HEK293 (cell line): ENCODE measurements around the gene RELB.

ENCODE experiments used
- CTCF ChIA-PET: fragments of 350-600 bp; formaldehyde crosslinking; extraction: SDS; loops from one replicate; lab custom pipeline; 2021; ENCODE audit warnings: antibody characterized with exemption; lab: Yijun Ruan, JAX
- POLR2A ChIA-PET: fragments of 300-600 bp; formaldehyde crosslinking; extraction: SDS; loops from one replicate; lab custom pipeline; 2020; ENCODE audit warnings: antibody characterized with exemption, inconsistent platforms; lab: Yijun Ruan, JAX
- H3K27ac ChIP-seq: fragments of 200-500 bp; sonication (Bioruptor generic); 2 replicates; pipeline ENCODE4 v1.5.1; 2014; ENCODE audit warnings: low read depth, low read length, control low read depth, inconsistent platforms; ENCODE audit errors: extremely low read depth
- H3K36me3 ChIP-seq, 2 experiments: fragments of 200-500 bp in 1 of 2; sonication (Bioruptor generic) in 1 of 2; 1 replicate in 1 of 2; 2 replicates in 1 of 2; pipeline ENCODE4 v1.5.1; 2014 to 2017; ENCODE audit warnings: inconsistent platforms in 2 of 2, low read length in 2 of 2; ENCODE audit not compliant: control insufficient read depth in 2 of 2, insufficient read depth in 1 of 2
- H3K4me1 ChIP-seq: fragments of 200-500 bp; sonication (Bioruptor generic); 2 replicates; pipeline ENCODE4 v1.5.1; 2014; ENCODE audit warnings: mild to moderate bottlenecking, low read length, inconsistent platforms; ENCODE audit not compliant: control insufficient read depth, insufficient read depth
- H3K4me3 ChIP-seq: 2 replicates; pipeline ENCODE4 v1.5.1; 2011; ENCODE audit warnings: low read depth, mild to moderate bottlenecking, control low read depth, low read length, moderate library complexity
- H3K9me3 ChIP-seq: fragments of 200-500 bp; sonication (Bioruptor generic); 2 replicates; pipeline ENCODE4 v1.5.1; 2014; ENCODE audit warnings: low read depth, low read length, inconsistent platforms; ENCODE audit not compliant: control insufficient read depth, insufficient read depth
- ATF2 ChIP-seq: fragments of 450-650 bp; formaldehyde crosslinking; IDR thresholded peaks from 2 replicates; pipeline ENCODE4 v1.5.1; 2016; ENCODE audit warnings: missing biosample characterization, missing genetic modification characterization, low read depth
- BCL11B ChIP-seq: fragments of 450-650 bp; formaldehyde crosslinking; IDR thresholded peaks from 2 replicates; pipeline ENCODE4 v1.5.1; 2016; ENCODE audit warnings: low read depth, missing biosample characterization, missing genetic modification characterization
- HOXC10 ChIP-seq: sonication (generic); formaldehyde crosslinking; IDR thresholded peaks from 2 replicates; pipeline ENCODE4 v1.8.1; 2023; ENCODE audit warnings: mild to moderate bottlenecking, missing genetic modification reagents
- MZF1 ChIP-seq: fragments of 450-650 bp; formaldehyde crosslinking; IDR thresholded peaks from 2 replicates; pipeline ENCODE4 v1.5.1; 2017; ENCODE audit warnings: missing biosample characterization, missing genetic modification characterization, borderline replicate concordance
- PRDM2 ChIP-seq: fragments of 450-650 bp; formaldehyde crosslinking; IDR thresholded peaks from 2 replicates; pipeline ENCODE4 v1.5.1; 2016; ENCODE audit warnings: missing biosample characterization, missing genetic modification characterization, borderline replicate concordance
- SP3 ChIP-seq: fragments of 450-650 bp; formaldehyde crosslinking; IDR thresholded peaks from 2 replicates; pipeline ENCODE4 v1.5.1; 2016; ENCODE audit warnings: missing biosample characterization, missing genetic modification characterization
- ZBTB17 ChIP-seq: fragments of 450-650 bp; formaldehyde crosslinking; IDR thresholded peaks from 2 replicates; pipeline ENCODE4 v1.5.1; 2016; ENCODE audit warnings: missing biosample characterization, missing genetic modification characterization
- ZBTB20 ChIP-seq: fragments of 450-650 bp; formaldehyde crosslinking; IDR thresholded peaks from 2 replicates; pipeline ENCODE4 v1.5.1; 2016; ENCODE audit warnings: missing biosample characterization, missing genetic modification characterization
- ZBTB8A ChIP-seq: fragments of 450-650 bp; formaldehyde crosslinking; IDR thresholded peaks from 2 replicates; pipeline ENCODE4 v1.5.1; 2016; ENCODE audit warnings: missing biosample characterization, missing genetic modification characterization
- ZFP37 ChIP-seq: fragments of 450-650 bp; formaldehyde crosslinking; IDR thresholded peaks from 2 replicates; pipeline ENCODE4 v1.5.1; 2016; ENCODE audit warnings: missing biosample characterization, missing genetic modification characterization
- ZNF148 ChIP-seq: fragments of 450-650 bp; formaldehyde crosslinking; IDR thresholded peaks from 2 replicates; pipeline ENCODE4 v1.5.0; 2017; ENCODE audit warnings: missing biosample characterization, missing genetic modification characterization, borderline replicate concordance
- ZNF16 ChIP-seq: fragments of 450-650 bp; formaldehyde crosslinking; IDR thresholded peaks from 2 replicates; pipeline ENCODE4 v1.5.1; 2016; ENCODE audit warnings: low read depth, missing biosample characterization, missing genetic modification characterization
- ZNF510 ChIP-seq: fragments of 450-650 bp; formaldehyde crosslinking; IDR thresholded peaks from 2 replicates; pipeline ENCODE4 v1.5.1; 2018; ENCODE audit warnings: mild to moderate bottlenecking, missing genetic modification characterization, missing biosample characterization; ENCODE audit not compliant: insufficient replicate concordance
- ZNF558 ChIP-seq: fragments of 450-650 bp; formaldehyde crosslinking; IDR thresholded peaks from 2 replicates; pipeline ENCODE4 v1.5.1; 2016; ENCODE audit warnings: missing biosample characterization, missing genetic modification characterization
- ZNF624 ChIP-seq: fragments of 450-650 bp; formaldehyde crosslinking; IDR thresholded peaks from 2 replicates; pipeline ENCODE4 v1.5.1; 2017; ENCODE audit warnings: missing biosample characterization, missing genetic modification characterization
- ZNF626 ChIP-seq: fragments of 450-650 bp; sonication (Bioruptor Pico); formaldehyde crosslinking; IDR thresholded peaks from 2 replicates; pipeline ENCODE4 v1.5.1; 2018; ENCODE audit warnings: missing biosample characterization, missing genetic modification characterization, inconsistent platforms
- ZNF747 ChIP-seq: fragments of 450-650 bp; formaldehyde crosslinking; IDR thresholded peaks from 2 replicates; pipeline ENCODE4 v1.5.1; 2016; ENCODE audit warnings: missing biosample characterization, missing genetic modification characterization
- ZSCAN23 ChIP-seq: fragments of 450-650 bp; formaldehyde crosslinking; IDR thresholded peaks from 2 replicates; pipeline ENCODE4 v1.5.1; 2016; ENCODE audit warnings: missing biosample characterization, missing genetic modification characterization

RELB gene

GRCh38 chr19:44960906-44961728, 40.1 kb upstream of the RELB start:
- Histone ChIP-seq H3K4me3 (no peak overlapping the region), H3K27ac (0 out of 2 replicates have a peak overlapping the region, but pooled peaks have one; percentile 16), H3K9me3 (no peaks in the 10 kb centered on the region), H3K36me3 (peaks cover 55 to 58% of the 10 kb centered on the region in 2 experiments), H3K4me1 (peaks cover 7% of the 10 kb centered on the region)
- POLR2A ChIA-PET: interaction anchor here (0.5 kb wide), 1 partner anchor 61 kb away, joined by 5 read pairs; no protein-coding TSS in a partner anchor
- TF ChIP-seq ZBTB17: no peak
- TF ChIP-seq BCL11B (tag by site-specific recombination): no peak
- no peak for TF ChIP-seq ZNF16 (tag by site-specific recombination)
- CTCF ChIA-PET: interaction anchor here (1.1 to 1.6 kb wide), 2 partner anchors 9 to 33 kb away, joined by 3 read pairs; no protein-coding TSS in a partner anchor

GRCh38 chr19:44961821-44962220, 39.4 kb upstream of the RELB start:
- no peak overlapping the region for H3K4me3 ChIP-seq
- no peaks in the 10 kb centered on the region for H3K9me3 ChIP-seq
- H3K4me1 ChIP-seq: no peaks in the 10 kb centered on the region
- no peak for TF ChIP-seq ZNF624 (tag by site-specific recombination)
- H3K27ac ChIP-seq: 0 out of 2 replicates have a peak overlapping the region, but pooled peaks have one; percentile 16
- peaks cover 60 to 63% of the 10 kb centered on the region in 2 experiments for H3K36me3 ChIP-seq
- POLR2A ChIA-PET: no interaction called here
- CTCF ChIA-PET: interaction anchor here (0.6 to 1.5 kb wide), 5 partner anchors 10 to 238 kb away, joined by 3 to 5 read pairs (median 3); no protein-coding TSS in a partner anchor

GRCh38 chr19:44968118-44968517, 33.1 kb upstream of the RELB start:
- CTCF ChIA-PET: interaction anchor here (0.7 to 3.2 kb wide), 6 partner anchors 12 to 62 kb away, joined by 3 to 15 read pairs (median 4); partner anchors contain the start of gene APOC1

More at GRCh38 chr19:44968118-44968517, 33.1 kb upstream of the RELB start:
- Histone ChIP-seq H3K27ac (no peak overlapping the region), H3K9me3 (no peaks in the 10 kb centered on the region), H3K36me3 (peaks cover 46 to 52% of the 10 kb centered on the region in 2 experiments), H3K4me3 (no peak overlapping the region), H3K4me1 (no peaks in the 10 kb centered on the region)
- POLR2A ChIA-PET: interaction anchor here (0.6 kb wide), 1 partner anchor 78 kb away, joined by 5 read pairs; no protein-coding TSS in a partner anchor
- no peak for TF ChIP-seq ATF2 (tag by site-specific recombination)
- no peak for TF ChIP-seq ZNF148 (tag by site-specific recombination)
- TF ChIP-seq PRDM2 (tag by site-specific recombination): no peak
- TF ChIP-seq ZBTB8A (tag by site-specific recombination): no peak
- no peak for TF ChIP-seq ZNF510
- TF ChIP-seq ZNF558: no peak
- TF ChIP-seq ZSCAN23 (tag by site-specific recombination): no peak
- no peak for TF ChIP-seq HOXC10 (CRISPR knock-in tag)
- TF ChIP-seq SP3 (tag by site-specific recombination): no peak
- no peak for TF ChIP-seq ZNF626 (tag by site-specific recombination)
- no peak for TF ChIP-seq ZNF747 (tag by site-specific recombination)
- TF ChIP-seq MZF1 (tag by site-specific recombination): no peak
- TF ChIP-seq ZFP37 (tag by site-specific recombination): no peak
- TF ChIP-seq ZBTB20 (tag by site-specific recombination): no peak
